Islet of Langerhans (tissue), 1 donor: ENCODE results near the gene ACAN.
"Not testable (repeated sequence)": the region's sequence is repeated elsewhere in the genome, so short reads cannot be mapped to it uniquely, and the experiment has no call there.

ENCODE experiments used
- FAIRE-seq: peaks from one replicate; lab custom pipeline; 2011; peaks lifted over from hg19 to GRCh38; lab: Jason Lieb, UNC

The ACAN gene

DNA sequence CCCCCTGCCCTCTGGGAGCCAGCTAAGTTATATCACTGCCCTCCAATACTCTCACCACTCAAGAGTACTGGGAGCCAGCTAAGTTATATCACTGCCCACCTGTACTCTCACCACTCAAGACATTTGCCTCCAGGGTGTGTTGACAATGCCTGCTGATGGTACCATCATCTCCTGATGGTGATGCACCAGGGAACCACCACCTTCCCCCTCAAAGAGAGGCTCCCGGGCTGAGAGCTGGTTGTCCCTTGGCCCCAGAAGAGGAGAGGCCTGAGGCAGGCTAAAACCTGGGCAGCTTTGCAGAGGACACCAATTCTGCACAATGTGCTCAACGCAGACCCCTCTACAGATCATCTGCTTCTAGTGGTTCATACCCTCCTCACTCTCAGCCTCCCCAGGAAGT, 99.6 kb downstream of the ACAN start:
- no peak for FAIRE-seq

DNA sequence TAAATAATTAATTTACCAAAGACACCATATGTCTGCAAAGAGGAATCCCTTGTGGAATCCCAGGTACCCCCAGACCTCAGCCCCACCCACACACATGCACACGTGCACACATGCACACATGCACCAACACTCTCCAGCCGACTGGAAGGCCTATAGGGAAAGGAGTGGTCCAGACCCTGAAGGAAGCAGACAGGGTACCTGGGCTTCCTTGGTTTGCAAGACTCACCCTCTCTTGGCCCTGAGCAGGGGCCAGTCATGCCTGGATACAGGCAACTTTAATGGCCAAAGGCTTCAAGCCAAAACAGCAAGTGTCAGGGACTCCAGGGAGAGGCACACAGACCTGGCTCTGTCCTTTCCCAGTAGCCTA, 101.0 kb downstream of the ACAN start:
- no peak for FAIRE-seq

DNA sequence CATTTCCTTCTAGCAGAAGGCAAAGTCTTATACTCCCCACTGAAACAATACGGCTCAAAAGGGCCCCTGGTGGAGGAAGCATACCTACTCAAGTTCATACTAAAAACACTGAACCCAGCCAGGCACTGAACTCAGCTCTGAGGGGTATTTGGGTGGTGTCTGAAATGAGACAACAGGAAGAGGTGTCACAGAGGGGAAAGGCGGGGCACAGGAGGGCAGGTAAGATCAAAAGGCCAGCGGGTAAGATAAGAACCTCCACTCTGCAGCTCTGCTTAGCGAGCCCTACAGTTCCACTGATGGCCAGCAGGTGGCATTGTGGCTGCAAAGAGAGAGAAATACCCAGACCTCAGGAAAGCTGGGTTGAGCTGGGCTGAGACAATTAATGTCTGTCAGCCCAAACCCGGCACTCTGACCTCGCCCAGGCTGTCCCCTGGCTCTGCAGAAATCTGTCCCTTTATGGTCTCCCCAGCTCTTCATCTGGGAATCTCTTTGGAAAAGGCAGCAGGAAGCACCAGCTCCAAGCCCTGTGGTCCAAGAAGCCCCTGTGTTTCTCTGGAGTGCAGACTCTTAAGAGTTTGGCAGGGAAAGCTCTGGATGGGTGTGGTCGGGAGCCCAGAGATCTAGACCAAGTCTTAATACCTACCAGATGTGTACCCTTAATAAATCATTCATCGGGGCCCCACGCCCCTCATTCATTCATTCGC, 101.5 kb downstream of the ACAN start:
- no peak for FAIRE-seq

DNA sequence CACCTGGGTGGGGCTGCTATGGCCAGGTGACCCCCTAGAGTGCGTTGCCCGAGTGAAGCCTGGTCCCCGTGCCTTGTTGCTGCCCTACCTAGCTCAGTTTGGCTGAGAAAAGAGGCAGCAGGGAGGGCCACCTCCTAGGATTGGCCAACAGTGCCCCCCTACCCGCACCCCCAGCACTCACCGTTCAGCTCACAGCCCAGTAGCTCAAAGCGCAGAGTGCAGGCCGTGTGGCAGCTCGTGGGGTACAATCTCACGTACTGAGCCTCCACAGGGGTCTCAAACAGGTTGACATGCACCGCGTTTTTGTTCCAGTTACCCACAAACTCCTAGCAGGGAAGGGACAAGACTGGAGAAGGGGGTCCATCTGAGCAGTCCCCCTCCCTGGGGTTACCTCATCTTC, 102.3 kb downstream of the ACAN start:
- FAIRE-seq: no peak

DNA sequence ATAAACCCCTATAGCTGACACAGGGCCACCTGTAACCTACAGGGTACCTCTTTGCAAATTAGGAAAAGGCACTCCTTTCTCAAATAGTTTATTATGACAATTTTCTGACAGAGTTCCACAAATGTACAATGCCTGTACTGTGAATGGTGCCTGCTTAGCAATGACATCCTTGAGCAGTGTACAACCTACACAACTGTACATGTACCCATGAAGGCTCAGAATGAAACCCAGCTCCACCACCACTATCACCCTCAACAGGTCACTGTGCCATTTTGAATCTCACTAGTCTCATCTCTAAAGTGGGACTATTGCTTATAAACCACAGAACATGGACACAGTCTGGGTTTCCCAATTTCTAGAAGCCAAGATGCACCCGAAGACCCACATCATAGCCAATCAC, 102.9 kb downstream of the ACAN start:
- FAIRE-seq: no peak

DNA sequence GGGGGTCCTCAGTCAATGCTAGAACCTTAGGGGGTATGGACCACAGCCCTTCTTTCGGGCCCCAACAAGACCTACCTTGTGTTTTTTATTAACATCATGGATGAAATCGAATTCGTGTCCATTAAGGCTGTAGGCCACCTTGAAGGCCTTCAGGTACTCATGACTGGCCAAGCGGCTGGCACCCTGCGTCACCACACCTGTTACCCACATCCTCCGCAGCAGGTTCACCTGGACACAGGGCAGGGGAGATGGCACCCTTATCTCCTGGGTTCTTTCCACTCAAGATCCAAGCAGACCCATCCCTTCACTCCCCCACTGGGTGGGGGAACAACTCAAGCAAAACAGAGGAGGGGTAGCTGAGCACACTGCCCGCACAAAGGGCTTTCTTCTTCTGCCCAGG, 103.3 kb downstream of the ACAN start:
- FAIRE-seq: no peak

DNA sequence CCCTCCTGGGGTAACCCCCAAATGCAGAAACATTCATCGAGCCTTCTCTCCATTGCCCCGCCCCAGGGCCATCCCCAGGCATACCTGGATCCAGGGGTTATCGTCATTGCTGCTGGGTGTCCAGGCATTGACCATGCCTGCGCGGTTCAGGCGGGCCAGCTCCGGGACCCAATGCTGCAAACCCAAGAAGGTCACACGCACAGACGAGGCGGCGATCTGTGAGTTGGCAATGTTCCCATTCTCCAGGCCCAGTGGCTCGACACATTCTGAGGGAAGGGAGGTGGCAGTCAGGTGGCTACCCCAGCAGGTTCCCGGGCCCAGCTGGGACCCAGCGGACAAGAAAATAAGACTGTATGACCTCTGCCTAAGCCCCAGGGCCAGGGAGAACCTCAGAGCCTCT, 103.9 kb downstream of the ACAN start:
- no peak for FAIRE-seq

DNA sequence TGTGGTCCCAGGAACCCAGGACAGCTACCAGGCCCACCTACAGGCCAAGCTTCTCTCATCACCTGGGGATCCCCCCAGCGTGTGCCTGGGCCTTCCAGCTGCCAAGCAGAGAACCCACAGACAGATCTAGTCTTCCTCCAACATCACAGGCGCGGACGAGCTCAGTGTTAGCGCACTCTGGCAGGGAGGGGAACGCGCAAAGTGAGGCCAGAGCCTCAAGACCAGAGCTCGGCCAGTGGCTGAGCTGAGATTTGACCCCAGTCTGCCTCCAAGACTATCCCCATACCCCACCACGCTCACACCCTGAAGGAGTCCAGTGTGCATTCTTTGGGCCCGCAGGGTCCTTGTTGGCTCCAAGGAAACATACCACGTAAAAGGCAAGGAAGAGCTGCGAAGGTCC, 104.9 kb downstream of the ACAN start:
- FAIRE-seq: no peak

DNA sequence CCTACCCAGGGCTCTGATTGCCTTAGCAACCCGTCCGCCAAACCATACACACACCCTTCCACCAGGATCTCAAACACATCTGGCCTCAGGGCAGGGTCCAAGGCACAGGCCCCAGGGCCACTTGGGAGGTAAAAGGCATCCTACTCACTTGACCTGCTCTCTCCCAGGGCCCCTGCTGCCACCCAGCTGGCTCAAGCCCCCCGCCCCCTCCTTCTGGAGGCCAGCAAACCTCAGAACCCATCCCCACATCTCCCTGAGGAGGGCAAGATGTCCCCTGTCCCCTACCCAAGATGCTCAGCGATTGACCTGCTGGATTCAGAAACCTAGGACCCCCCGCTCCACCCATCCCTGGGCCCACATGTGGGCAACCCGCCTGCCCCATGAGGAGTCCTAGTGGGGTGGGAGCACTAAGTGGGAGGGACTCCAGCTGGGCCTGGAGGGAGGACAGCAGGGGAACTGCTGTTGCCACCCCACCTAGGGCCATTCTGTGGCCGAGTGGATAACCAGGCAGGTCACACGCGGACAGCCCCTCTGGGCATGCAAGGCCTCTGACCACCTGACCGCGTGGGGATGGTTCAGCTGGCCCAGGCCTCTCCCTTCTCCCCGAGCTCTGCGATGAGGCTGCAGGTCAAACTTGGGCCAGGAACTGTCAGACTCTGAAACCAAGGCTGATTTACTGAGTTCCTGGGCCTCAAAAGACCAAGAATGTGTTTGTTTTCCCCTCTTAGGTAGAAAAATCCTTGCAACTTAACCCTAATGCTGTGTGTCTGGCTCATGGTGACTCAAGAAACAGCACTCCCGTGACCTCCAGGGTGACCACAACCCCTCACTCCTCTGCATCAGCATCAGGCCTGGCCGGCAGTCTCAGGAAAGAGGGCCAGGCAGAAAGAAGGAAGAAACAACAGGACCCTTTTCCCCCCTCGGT, 105.7 kb downstream of the ACAN start:
- FAIRE-seq: no peak

DNA sequence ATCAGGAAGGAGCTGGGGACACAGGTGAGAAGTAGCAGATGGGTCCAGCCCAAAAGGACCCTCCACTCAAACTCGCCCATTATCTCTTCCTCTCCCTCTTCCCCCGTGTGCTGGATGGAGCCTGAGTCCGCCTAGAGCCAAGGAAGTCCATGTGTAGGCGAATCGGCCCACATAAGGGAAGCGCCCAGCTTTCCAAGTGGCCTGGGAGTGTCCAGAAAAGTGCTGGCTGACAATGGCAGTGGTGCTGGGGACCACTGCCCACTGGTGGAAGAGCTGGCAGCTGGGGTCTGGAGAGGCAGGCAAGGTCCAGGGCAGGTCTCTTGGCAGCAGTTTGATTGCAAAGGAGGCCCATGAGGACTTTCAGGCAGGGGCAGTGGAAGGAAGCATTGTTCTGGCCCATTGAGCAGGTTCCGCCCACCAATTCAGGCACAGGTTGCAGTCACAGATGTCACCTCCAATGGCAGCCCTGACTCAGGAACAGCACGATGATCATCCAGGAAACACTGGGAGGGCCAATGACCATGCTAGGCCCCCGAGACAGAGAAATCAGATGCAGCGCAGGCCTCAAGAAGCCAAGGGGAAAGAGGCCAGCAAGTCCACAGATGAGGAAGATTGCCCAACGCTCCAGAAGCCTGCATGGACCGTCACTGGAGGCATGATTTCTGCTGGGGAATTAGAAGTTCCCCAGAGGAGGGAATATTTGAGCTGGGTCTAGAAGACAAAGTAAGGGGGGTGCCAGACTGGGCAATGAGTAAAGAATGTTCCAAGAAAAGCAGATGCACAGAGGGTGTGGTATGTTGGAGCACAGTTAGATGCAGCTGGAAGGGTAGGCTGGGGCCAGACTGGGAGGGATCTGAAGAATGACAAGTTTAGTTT, 107.0 kb downstream of the ACAN start:
- FAIRE-seq: no peak

DNA sequence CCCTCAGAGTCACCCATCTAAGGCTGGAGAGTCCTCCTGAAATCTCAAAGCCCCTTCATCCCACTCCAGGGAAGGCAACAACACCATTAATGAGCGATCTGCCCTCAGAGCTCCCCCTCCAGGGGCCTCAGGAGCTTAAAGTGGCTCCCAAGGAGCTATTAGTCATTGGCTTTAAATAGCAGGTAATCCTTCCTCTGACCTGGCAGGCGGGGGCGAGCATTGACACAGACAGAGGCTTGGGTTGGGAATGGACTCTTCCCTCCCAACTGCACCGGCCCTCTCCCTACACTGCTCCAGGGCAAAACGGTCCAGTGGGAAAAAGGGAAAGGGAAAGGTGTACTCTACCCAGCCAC, 108.5 kb downstream of the ACAN start:
- FAIRE-seq: no peak

DNA sequence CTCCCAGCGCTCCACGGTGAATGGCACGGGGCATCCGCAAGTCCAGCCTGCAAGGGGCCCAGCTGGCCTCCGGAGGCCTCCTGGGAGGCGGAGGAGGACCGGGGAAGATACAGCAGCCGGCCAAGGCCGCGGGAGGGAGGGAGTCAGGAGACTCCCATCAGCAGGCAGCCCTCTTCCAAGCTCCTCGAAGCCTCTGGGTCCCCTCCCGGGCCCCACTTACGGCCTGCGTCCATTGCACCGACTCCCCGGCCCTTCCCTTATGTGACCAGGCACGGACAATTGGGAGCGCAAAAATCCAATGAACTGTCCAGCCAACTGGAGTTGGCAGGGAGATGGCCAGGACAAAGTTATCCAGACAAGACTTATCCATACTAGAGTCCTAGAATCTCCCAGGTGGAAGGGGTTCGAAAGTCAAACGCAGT, 109.3 kb downstream of the ACAN start:
- no peak for FAIRE-seq

DNA sequence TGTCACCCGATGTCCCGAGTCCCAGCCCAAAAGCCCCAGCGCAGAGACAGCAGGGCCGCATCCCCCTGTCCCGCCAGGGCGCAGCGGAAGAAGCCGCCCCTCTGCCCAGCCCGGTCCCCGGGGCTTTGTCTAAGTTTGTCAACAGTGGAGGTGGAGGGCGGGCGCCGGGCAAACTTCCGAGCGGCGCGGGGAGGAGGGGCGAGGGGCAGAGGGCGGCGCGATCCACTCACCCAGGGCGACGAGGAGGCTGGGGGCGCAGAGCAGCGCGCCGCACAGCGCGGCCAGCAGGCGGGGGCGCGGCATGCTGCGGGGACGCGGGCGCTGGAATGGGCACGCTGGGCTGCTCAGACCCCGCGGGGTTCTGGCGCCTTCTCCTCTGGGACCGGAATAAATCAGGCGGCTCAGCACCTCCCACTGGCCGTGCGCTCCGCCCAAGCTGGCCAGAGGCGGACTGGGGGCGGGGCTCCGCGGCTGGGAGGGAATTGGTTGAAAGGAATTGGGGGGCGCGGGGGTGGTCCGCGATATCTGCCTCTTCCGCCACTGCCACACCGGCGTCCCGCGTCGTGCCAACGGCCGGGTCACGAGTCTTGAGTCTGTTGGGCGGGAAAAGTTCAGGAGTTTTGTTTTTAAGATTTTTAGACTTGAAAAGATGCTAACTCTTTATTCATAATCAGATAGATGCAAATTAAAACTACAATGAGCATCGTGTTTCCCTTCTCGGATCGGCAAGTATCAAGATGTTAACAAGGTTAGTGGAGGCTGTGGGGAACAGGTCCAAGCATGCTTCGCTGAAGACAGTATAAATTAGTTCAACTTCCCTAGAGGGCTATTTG, 110.0 kb downstream of the ACAN start, which contains the start of gene MFGE8:
Gene MFGE8 (minus strand): TSS at position 363 of the 833 bp plus-strand sequence. CDS start 60 bp downstream, at position 303.
- FAIRE-seq: no peak

DNA sequence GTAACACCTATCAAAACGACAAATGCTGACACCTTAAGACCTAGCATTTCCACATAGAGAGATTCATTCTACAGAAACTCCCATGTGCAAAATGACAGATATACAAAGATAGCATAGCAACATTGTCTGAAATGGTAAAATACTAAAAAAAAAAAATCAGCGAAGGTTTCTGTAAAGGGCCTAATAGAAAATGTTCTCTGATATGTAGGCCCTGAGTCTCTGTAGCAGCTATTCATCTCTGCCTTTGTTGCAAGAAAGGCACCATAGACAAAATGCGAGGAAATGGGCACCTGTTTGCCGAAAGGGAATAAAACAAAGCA, 110.6 kb downstream of the ACAN start:
- no peak for FAIRE-seq

DNA sequence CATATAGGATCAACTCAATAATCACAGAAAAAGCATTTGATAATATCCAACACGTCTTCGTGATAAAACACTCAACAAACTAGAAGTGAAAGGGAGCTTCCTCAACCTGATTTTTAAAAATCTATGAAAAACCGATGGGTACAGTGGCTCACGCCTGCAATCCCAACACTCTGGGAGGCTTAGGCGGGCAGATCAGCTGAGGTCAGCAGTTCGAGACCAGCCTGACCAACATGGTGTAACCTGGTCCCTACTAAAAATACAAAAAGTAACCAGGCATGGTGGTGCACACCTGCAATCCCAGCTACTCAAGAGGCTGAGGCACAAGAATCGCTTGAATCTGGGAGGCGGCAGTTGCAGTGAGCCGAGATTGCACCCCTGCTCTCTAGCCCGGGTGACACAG, 112.1 kb downstream of the ACAN start:
- no peak for FAIRE-seq

DNA sequence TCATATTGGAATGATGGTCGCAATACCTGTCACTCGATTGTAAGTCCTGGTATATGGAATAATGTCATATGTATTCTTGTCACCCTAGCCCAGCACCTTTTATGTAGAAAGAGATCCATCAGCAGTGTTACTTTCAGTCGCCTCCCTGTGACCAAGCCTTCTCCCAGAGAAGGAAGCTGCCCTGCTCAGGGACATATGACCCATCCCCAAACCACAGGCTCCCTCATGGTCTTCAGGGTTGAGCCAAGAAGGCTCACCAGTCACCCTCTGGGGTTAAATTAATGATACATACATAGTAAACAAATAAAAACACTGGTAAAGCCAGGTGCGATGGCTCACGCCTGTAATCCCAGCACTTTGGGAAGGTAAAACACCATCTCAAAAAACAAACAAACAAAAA, 114.5 kb downstream of the ACAN start:
- no peak for FAIRE-seq

DNA sequence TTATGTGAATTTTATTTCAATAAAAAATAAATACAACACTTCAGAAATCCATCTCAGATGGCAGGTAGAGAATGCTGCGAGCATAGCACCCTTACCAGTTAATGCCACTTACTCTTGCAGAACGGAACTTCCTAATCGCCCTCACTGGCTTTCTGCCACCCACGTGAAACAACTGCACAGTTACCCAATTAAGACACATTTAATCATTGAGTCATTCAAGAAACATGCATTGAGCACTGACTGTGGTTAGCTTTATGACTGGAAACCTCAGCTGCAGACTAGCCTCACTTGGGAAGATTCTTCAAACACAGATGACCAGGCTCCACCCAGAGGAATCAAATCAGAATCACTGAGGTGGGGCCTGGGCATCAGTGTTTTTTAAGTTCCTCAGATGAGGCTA, 115.5 kb downstream of the ACAN start:
- no peak for FAIRE-seq

DNA sequence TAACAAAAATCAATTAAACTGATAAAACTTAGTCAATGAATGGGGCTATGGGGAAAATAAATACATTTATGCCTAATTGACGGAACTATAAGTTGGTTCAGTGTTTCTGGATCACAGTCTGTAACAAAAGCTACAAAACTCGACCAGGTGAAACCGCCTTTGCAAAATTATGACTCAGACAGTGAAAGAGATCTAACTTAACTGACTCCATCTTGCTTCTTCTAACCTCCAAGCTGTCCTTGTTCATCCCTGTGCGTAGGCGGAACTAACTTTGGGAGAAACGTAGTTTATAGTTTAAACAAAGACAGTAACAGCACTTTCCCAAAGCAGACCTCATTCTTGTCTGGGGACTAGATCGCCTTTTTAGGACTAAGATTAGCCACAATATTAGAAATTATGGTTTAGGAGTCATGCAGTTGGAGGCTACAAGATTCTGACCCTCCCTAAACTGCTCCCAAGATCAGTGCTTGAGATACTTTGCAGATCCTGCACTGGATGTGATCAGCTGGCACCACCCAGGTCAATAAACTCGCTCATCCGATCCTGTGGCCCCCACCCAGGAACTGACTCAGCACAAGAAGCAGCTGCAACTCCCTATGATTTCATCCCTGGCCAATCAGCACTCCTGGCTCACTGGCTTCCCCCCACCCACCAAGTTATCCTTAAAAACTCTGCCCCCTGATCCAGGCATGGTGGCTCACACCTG, 117.1 kb downstream of the ACAN start:
- FAIRE-seq: no peak

DNA sequence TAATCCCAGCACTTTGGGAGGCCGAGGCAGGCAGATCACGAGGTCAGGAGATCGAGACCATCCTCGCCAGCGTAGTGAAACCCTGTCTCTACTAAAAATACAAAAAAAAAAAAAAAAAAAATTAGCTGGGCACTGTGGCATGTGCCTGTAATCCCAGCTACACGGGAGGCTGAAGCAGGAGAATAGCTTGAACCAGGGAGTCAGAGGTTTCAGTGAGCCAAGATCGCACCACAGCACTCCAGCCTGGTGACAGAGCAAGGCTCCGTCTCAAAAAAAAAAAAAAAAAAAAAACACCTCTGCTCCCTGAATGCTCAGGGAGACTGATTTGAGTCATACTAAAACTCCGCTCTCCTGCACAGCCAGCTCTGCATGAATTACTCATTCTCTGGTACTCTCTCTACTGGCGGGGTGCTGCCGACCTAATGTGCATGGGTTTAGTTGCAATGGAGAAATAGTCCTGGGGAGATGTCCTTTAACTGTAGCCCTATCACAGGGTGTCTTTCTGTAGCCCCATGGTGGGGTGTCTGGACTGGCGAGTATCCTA, 117.7 kb downstream of the ACAN start:
- not testable (repeated sequence) for FAIRE-seq
